ENCODE data around the gene ABCA13. TPM values are rescaled to one million over a fixed set of nuclear protein-coding genes. Genes with fewer than 3 reads are reported as not detected.
"Not testable (repeated sequence)": the region's sequence is repeated elsewhere in the genome, so short reads cannot be mapped to it uniquely, and the experiment has no call there.

The ABCA13 gene
- total RNA-seq, 2 experiments from 2014 or later: not detected

DNA sequence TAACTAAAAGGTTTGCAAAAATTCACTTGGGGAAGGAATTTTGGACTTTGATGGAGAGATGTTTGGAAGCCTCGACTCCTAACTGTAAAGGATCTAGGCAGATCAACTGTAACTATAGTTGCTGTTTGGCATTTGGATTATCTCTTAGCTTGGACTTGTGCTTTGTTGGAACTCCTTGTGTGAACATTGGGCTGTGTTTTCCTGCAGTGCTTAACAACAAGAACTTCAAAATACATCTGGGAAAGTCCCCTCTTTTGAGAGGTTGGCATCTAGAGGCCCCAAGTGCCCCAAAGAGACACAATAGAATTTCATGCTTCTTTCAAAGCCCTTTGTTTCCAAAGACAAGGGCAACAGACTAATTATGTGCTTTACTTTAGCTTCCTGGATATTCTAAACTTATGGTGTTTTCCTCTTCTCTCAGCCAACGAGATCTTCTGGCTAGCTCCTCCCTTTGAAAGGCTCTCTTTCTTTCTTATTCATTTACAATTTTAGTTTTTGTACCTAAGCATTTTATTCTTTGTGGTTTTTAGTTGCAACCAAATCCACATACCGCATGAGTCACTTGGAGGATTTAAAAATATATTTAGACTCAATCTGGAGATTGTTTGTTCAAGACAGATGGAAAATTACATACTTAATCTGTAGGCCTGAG, 11.6 kb downstream of the ABCA13 start:
- Mint-ChIP-seq H3K4me3 (no peak overlapping the region), H3K36me3 (ENCODE audit: low read depth) (no peaks in the 10 kb centered on the region), H3K27me3 (peaks cover 2% of the 10 kb centered on the region), H3K4me1 (peaks cover 13% of the 10 kb centered on the region), H3K27ac (no peak overlapping the region), H3K9me3 (no peaks in the 10 kb centered on the region)
- ChIA-PET POLR2A (no interaction called here), CTCF (no interaction called here)
- DNase-seq: no peak

DNA sequence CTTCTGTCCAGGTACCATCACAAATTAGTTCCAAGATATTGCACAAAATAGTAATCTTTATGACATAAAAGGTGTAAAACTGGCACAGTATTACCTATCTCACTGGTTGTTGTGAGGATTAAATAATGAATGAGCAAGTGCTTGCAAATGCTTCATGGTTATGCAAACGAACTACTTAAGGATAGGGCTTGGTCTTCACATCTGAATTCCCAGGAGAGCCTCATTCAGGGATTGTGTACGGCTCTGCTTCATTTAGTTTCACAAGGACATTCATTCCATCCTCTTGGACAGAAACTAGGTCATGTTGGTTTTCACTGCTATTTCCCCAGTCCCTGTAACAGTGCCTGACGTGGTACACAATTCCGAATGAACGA, 12.1 kb downstream of the ABCA13 start:
- H3K4me1 Mint-ChIP-seq: peaks cover 13% of the 10 kb centered on the region
- H3K27me3 Mint-ChIP-seq: peaks cover 7% of the 10 kb centered on the region
- H3K27ac Mint-ChIP-seq: no peak overlapping the region
- CTCF ChIA-PET: no interaction called here
- DNase-seq: no peak
- no peaks in the 10 kb centered on the region for H3K9me3 Mint-ChIP-seq
- no peak overlapping the region for H3K4me3 Mint-ChIP-seq
- no peaks in the 10 kb centered on the region for H3K36me3 Mint-ChIP-seq (ENCODE audit: low read depth)
- POLR2A ChIA-PET: no interaction called here

DNA sequence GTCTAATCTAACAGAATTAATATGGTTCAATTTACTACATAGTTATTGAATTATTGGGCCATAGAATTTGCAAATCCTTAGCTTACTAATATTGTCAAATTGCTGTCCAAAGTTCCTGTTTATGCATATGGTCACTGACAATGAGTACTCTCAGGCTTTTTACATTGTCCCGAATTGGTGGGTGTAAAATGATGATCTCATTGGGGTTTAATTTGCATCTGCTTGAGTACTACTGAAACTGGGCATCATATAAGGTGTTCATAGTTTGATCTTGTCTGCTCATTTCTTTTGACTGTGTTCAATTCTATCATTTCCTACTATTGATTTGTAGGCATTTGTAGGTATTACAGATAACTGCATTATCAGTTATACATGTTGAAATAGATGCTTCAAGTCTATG, 12.7 kb downstream of the ABCA13 start:
- DNase-seq: no peak
- no peaks in the 10 kb centered on the region for H3K9me3 Mint-ChIP-seq
- H3K4me1 Mint-ChIP-seq: peaks cover 13% of the 10 kb centered on the region
- H3K36me3 Mint-ChIP-seq (ENCODE audit: low read depth): no peaks in the 10 kb centered on the region
- H3K27ac Mint-ChIP-seq: no peak overlapping the region
- CTCF ChIA-PET: no interaction called here
- no peak overlapping the region for H3K4me3 Mint-ChIP-seq
- peaks cover 13% of the 10 kb centered on the region for H3K27me3 Mint-ChIP-seq
- POLR2A ChIA-PET: no interaction called here

DNA sequence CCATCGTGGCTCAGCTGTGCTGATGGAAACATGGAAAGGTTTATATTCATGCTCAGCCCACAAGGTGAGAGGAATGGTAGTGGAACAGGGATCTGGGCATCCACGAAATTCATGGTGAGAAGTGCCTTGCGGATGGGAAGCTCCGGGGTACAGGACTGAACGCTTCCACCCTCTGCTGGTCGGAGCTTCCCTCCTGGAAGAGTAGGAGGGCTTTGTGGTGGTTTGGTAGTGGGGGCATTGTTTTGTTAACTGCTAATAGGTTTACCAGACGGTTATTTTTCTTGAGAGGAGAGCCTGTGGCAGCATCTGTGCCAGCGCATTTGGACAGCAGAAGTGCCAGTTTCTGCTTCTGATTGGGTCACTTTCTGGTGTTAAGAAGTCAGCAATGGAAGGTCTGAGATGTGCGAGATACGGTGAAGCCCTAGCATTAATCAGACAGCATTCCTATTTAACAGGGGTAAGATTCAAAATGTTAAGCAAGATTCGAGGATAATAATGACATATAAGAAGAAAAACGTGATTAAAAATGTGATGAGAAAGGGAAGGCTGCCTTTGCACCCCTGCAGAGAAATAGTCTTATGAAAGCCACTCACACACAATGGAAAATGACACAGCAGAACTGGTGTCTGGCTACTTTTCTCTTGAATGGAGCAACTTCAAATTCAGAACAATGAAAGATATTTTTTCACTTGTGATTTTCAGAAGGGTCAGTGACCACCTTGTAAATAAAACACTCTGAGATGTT, 17.7 kb downstream of the ABCA13 start:
- DNase-seq: no peak
- ChIA-PET CTCF (no interaction called here), POLR2A (no interaction called here)
- Mint-ChIP-seq H3K4me3 (no peak overlapping the region), H3K36me3 (ENCODE audit: low read depth) (no peaks in the 10 kb centered on the region), H3K4me1 (no peaks in the 10 kb centered on the region), H3K27me3 (peaks cover 15% of the 10 kb centered on the region), H3K27ac (no peak overlapping the region), H3K9me3 (no peaks in the 10 kb centered on the region)

DNA sequence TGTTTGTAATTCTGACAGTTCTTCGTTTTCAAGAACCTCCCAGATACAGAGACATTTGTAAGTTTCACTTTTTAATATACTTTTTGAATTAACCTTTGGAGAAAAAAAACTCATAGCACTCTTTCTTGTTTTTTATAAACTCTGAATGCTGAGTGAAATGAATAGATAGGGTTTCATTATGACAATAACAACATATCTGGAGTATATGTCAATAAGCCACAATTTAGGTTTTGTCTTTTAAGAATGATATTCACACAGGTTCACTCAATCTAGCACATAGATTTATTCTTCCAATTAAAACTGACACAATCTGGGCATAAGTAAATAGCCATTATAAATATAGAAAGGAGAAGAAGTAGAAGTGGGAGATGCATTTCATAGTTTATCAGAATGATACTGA, 21.7 kb downstream of the ABCA13 start:
- POLR2A ChIA-PET: no interaction called here
- Mint-ChIP-seq H3K36me3 (ENCODE audit: low read depth) (no peaks in the 10 kb centered on the region), H3K27me3 (peaks cover 15% of the 10 kb centered on the region), H3K4me1 (no peaks in the 10 kb centered on the region), H3K27ac (no peak overlapping the region), H3K4me3 (no peak overlapping the region), H3K9me3 (no peaks in the 10 kb centered on the region)
- CTCF ChIA-PET: no interaction called here
- no peak for DNase-seq

DNA sequence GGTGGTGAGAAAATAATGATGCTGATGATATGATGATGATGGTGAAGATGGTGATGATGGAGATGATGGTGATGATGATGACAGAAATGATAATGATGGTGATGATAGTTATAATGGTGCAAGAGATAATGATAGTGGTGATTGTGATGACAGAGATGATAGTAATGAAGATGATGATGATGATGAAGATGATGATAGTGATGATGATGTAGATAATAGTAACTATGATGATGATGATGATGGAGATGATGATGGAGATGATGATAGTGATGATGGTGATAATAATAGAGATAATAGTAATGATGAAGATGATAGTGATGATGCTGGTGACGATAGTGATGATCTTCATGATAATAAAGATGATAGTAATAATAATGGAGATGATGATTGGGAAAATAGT, 22.2 kb downstream of the ABCA13 start:
- H3K9me3 Mint-ChIP-seq: no peaks in the 10 kb centered on the region
- no peak overlapping the region for H3K4me3 Mint-ChIP-seq
- DNase-seq: no peak
- no peaks in the 10 kb centered on the region for H3K36me3 Mint-ChIP-seq (ENCODE audit: low read depth)
- H3K27ac Mint-ChIP-seq: no peak overlapping the region
- peaks cover 11% of the 10 kb centered on the region for H3K27me3 Mint-ChIP-seq
- ChIA-PET POLR2A (no interaction called here), CTCF (no interaction called here)
- H3K4me1 Mint-ChIP-seq: no peaks in the 10 kb centered on the region

DNA sequence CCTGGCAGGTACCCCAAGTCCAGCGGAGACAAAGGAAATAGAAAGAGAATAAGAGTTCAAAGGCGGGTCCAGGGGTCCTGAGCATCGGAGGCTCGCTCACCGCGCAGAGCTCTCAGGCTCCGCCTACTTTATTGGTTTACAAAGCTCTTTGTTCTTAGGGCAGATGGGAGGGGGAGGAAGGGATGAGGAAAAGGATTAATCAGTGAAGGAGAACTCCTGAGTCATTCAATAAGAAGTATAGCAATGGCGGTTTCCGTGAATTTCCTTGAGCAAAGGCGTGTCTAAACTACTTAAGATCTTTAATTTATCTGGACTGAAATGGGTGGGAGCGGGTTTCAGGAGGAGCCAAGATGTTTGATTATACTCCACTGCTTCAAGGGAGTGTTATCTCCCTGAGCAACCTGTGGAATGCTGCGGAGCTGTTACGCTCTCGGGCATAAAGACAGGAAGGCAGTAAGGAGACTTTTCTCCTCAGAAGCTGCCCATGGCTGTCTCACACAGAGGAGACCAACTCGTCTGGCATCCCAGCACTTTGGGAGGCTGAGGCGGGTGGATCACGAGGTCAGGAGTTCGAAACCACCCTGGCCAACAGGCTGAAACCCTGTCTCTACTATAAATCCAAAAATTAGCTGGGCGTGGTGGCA, 29.8 kb downstream of the ABCA13 start:
- H3K36me3 Mint-ChIP-seq (ENCODE audit: low read depth); CTCF ChIA-PET; H3K4me1 Mint-ChIP-seq; H3K27me3 Mint-ChIP-seq; H3K27ac Mint-ChIP-seq; DNase-seq; POLR2A ChIA-PET; H3K4me3 Mint-ChIP-seq; H3K9me3 Mint-ChIP-seq: not testable (repeated sequence)

DNA sequence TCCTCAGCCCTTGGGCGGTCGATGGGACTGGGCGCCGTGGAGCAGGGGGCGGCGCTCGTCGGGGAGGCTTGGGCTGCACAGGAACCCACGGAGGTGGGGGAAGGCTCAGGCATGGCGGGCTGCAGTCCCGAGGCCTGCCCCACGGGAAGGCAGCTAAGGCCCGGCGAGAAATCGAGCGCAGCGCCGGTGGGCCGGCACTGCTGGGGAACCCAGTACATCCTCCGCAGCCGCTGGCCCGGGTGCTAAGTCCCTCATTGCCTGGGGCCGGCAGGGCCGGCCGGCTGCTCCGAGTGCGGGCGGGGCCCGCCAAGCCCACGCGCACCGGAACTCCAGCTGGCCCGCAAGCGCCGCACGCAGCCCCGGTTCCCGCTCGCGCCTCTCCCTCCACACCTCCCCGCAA, 31.7 kb downstream of the ABCA13 start:
- CTCF ChIA-PET; H3K9me3 Mint-ChIP-seq; H3K27ac Mint-ChIP-seq; H3K4me3 Mint-ChIP-seq; H3K36me3 Mint-ChIP-seq (ENCODE audit: low read depth); POLR2A ChIA-PET; H3K4me1 Mint-ChIP-seq; DNase-seq: not testable (repeated sequence)
- H3K27me3 Mint-ChIP-seq: peaks cover 12% of the 10 kb centered on the region

DNA sequence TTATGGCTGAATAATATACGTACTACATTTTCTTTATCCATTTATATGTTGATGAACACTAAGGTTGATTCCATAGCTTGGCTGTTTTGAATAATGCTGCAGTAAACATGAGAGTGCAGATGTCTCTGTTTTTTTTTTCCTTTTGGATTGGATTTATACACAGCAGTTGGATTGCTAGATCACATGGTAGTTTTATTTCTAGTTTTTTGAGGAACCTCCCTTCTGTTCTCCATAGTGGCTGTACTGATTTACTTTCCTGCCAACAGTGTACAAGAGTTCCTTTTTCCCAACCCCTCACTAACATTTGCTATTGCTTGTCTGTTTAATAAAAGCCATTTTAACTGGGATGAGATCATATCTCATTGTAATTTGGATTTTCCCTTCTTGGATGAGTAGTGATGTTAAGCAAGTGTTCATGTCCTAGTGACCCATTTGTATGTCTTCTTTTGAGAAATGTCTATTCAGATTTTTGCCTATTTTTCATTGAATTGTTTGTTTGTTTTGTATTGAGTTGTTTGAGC, 36.0 kb downstream of the ABCA13 start:
- POLR2A ChIA-PET: no interaction called here
- no peak for DNase-seq
- H3K36me3 Mint-ChIP-seq (ENCODE audit: low read depth): no peaks in the 10 kb centered on the region
- H3K27me3 Mint-ChIP-seq: peaks cover 18% of the 10 kb centered on the region
- no peak overlapping the region for H3K27ac Mint-ChIP-seq
- CTCF ChIA-PET: no interaction called here
- no peak overlapping the region for H3K4me3 Mint-ChIP-seq
- no peaks in the 10 kb centered on the region for H3K4me1 Mint-ChIP-seq
- H3K9me3 Mint-ChIP-seq: no peaks in the 10 kb centered on the region

DNA sequence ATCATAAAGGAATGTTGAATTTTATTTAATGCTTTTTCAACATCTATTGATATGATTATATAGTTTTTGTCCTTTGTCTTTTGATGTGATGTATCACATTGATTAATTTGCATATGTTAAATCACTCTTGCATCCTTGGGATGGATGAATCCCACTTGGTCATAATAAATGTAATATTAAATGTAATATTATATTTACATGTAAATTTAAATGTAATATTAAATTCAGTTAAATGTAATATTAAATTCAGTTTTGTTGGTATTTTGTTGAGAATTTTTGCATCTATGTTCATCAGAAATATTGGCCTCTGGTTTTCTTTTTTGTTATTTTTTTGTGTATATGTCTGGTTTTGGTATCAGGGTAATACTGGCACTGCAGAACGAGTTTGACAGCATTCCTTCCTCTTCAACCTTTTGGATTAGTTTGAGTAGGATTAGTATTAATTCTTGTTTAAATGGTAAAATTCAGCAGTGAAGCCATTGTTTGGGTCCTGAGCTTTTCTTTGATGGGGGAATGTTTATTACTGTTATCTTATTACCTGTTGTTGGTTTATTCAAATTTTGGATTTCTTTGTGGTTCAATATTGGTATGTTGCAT, 37.8 kb downstream of the ABCA13 start:
- Mint-ChIP-seq H3K4me1 (no peaks in the 10 kb centered on the region), H3K4me3 (no peak overlapping the region), H3K36me3 (ENCODE audit: low read depth) (no peaks in the 10 kb centered on the region), H3K27ac (no peak overlapping the region), H3K27me3 (peaks cover 20% of the 10 kb centered on the region), H3K9me3 (no peaks in the 10 kb centered on the region)
- DNase-seq: no peak
- POLR2A ChIA-PET: no interaction called here
- CTCF ChIA-PET: no interaction called here

DNA sequence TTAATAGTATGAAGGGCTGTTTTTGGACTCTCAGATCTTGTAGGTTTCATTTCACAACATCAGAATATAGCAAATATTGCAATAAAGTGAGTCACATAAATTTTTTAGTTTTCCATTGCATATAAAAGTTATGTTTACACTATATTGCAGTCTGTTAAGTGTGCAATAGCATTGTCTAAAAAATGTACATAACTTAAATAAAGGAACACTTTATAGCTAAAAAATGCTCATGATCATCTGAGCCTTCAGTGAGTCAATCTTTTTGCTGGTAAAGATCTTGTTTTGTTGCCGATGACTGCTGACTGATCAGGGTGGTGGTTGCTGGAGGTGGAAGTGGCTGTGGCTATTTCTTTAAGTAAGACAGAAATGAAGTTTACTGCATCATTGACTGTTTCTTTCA, 42.0 kb downstream of the ABCA13 start:
- Mint-ChIP-seq H3K4me3 (no peak overlapping the region), H3K27me3 (peaks cover 14% of the 10 kb centered on the region), H3K36me3 (ENCODE audit: low read depth) (no peaks in the 10 kb centered on the region), H3K27ac (no peak overlapping the region), H3K4me1 (no peaks in the 10 kb centered on the region), H3K9me3 (no peaks in the 10 kb centered on the region)
- ChIA-PET CTCF (no interaction called here), POLR2A (no interaction called here)
- DNase-seq: no peak

DNA sequence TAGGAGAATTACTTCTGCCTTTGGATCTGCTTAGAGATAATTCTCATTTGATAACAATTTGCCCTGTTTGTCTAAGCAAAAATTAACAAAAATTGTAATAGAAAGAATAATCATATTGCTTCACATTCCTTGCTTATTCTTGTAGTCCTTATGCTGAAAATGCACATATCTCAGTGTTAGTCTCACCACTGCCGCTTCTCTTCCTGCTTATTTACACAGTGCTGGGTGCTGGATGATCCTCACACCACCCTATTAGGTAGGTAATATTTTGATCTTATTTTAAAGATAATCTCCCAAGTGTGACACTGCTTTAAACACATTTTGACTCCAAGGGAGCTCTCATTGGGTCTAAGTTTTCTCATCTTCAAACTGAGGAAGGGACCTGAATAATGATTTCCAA, 46.0 kb downstream of the ABCA13 start:
- DNase-seq: no peak
- CTCF ChIA-PET: no interaction called here
- Mint-ChIP-seq H3K27ac (no peak overlapping the region), H3K36me3 (ENCODE audit: low read depth) (no peaks in the 10 kb centered on the region), H3K4me1 (no peaks in the 10 kb centered on the region), H3K27me3 (peaks cover 5% of the 10 kb centered on the region), H3K9me3 (no peaks in the 10 kb centered on the region), H3K4me3 (no peak overlapping the region)
- POLR2A ChIA-PET: no interaction called here

DNA sequence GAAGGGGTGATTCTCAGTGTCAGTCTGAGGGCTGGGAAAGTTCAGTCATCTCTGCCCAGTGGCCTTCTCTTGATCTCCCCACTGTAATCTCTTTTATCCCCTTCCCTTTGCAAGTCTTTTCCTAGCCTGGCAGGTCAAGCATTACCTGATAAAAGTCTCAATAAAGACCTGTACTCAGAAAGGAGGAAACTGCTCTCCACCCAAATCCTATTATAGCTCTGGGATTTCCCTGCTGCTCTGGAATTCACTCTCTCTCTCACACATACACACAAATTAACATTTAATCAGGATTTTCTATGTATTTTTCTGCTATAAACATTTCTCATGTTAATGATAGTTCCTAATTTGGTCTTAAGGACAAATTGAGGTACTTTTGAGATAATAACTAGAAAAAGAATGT, 46.5 kb downstream of the ABCA13 start:
- H3K4me3 Mint-ChIP-seq: no peak overlapping the region
- H3K27ac Mint-ChIP-seq: no peak overlapping the region
- H3K36me3 Mint-ChIP-seq (ENCODE audit: low read depth): no peaks in the 10 kb centered on the region
- peaks cover 5% of the 10 kb centered on the region for H3K27me3 Mint-ChIP-seq
- H3K4me1 Mint-ChIP-seq: no peaks in the 10 kb centered on the region
- ChIA-PET POLR2A (no interaction called here), CTCF (no interaction called here)
- no peak for DNase-seq
- no peaks in the 10 kb centered on the region for H3K9me3 Mint-ChIP-seq

DNA sequence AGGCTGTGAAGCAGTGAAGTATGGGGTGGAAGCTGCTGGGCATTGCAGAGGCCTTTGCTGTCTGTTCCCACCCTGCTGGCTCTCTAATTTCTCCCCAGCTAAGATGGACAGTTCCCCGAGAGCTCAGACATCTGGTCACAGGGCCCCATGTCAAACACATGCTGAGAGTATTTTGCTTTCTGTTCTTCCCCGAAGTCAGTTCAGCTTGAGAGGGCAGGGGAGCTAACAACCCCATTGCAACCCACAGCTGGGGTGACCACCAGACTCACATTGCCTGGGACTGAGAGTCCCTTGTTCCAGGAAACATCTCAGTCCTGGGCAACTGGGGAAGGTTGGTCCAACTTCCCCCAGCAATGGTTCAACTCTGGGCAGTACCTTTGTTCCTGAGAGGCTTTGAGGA, 52.8 kb downstream of the ABCA13 start:
- DNase-seq: no peak
- H3K36me3 Mint-ChIP-seq (ENCODE audit: low read depth): no peaks in the 10 kb centered on the region
- peaks cover 8% of the 10 kb centered on the region for H3K27me3 Mint-ChIP-seq
- POLR2A ChIA-PET: no interaction called here
- CTCF ChIA-PET: no interaction called here
- no peaks in the 10 kb centered on the region for H3K4me1 Mint-ChIP-seq
- no peaks in the 10 kb centered on the region for H3K9me3 Mint-ChIP-seq
- no peak overlapping the region for H3K4me3 Mint-ChIP-seq
- no peak overlapping the region for H3K27ac Mint-ChIP-seq
